Measurements from ENCODE around the gene CEACAM6. TPM values are rescaled to one million over a fixed set of nuclear protein-coding genes. Genes with fewer than 3 reads are reported as not detected.

Gene CEACAM6
- not detected in 2 replicates for total RNA-seq

GRCh38 chr19:41755328-41755913 lies at the start of gene CEACAM6:
Gene CEACAM6 (plus strand): TSS chr19:41755530. CDS start chr19:41755639, 109 bp downstream.

GRCh38 chr19:41708481-41708880 lies 46.8 kb upstream of the CEACAM6 start, which contains the start of gene CEACAM5:
Gene CEACAM5 (plus strand): TSS chr19:41708626. CDS start chr19:41708732, 106 bp downstream.

GRCh38 chr19:41796362-41796761 lies 41.0 kb downstream of the CEACAM6 start, which contains the start of gene CEACAM3:
Gene CEACAM3 (plus strand): TSS chr19:41796587. CDS start chr19:41796678, 91 bp downstream.

Other genes with a start within 250 kb of the CEACAM6 start
- gene CEACAM21, start 179.4 kb upstream of the CEACAM6 start, total RNA-seq, result not detected in 2 replicates
- not detected in 2 replicates for gene CEACAM4, start 128.5 kb upstream of the CEACAM6 start, total RNA-seq
- not detected in 2 replicates for gene CEACAM7, start 67.3 kb upstream of the CEACAM6 start, total RNA-seq
- not detected in 2 replicates for gene CEACAM5, start 46.9 kb upstream of the CEACAM6 start, total RNA-seq
- not detected in 2 replicates for gene CEACAM3, start 41.1 kb downstream of the CEACAM6 start, total RNA-seq
- gene LYPD4, start 89.2 kb downstream of the CEACAM6 start, total RNA-seq, result not detected in 2 replicates
- gene DMRTC2, start 89.5 kb downstream of the CEACAM6 start, total RNA-seq, result not detected in 2 replicates
- gene RPS19, start 104.7 kb downstream of the CEACAM6 start, total RNA-seq, result 1,890 and 2,099 TPM in 2 replicates
- gene CD79A, start 121.7 kb downstream of the CEACAM6 start, total RNA-seq, result under 0.01 and 0.45 TPM in 2 replicates
- 54.0 and 56.3 TPM in 2 replicates for gene ARHGEF1, start 127.7 kb downstream of the CEACAM6 start, total RNA-seq
- gene ERFL, start 172.9 kb downstream of the CEACAM6 start, total RNA-seq, result under 0.01 TPM in 2 replicates
- gene RABAC1, start 203.8 kb downstream of the CEACAM6 start, total RNA-seq, result 280 and 302 TPM in 2 replicates
- gene ATP1A3, start 238.7 kb downstream of the CEACAM6 start, total RNA-seq, result 0.15 and 0.17 TPM in 2 replicates